Cardiac atrium fibroblast (primary cell): ENCODE results near the gene VIPR1. TPM values are rescaled to one million over a fixed set of nuclear protein-coding genes. Genes with fewer than 3 reads are reported as not detected.

ENCODE experiments used
- total RNA-seq: library from RNA; depleted of rRNA; stranded (reverse); fragments of >200 nt; gene quantifications from 2 replicates; pipeline ENCODE4 v1.2.3, GENCODE V29; 2015

The VIPR1 gene, protein sequence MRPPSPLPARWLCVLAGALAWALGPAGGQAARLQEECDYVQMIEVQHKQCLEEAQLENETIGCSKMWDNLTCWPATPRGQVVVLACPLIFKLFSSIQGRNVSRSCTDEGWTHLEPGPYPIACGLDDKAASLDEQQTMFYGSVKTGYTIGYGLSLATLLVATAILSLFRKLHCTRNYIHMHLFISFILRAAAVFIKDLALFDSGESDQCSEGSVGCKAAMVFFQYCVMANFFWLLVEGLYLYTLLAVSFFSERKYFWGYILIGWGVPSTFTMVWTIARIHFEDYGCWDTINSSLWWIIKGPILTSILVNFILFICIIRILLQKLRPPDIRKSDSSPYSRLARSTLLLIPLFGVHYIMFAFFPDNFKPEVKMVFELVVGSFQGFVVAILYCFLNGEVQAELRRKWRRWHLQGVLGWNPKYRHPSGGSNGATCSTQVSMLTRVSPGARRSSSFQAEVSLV
- total RNA-seq, result 8.5 and 16.8 TPM in 2 replicates

GRCh38 chr3:42502429-42503250 is at the start of gene VIPR1:
Gene VIPR1, plus strand, starts transcription at chr3:42502643. Its CDS starts 93 bp downstream, at chr3:42502736.

GRCh38 chr3:42581709-42582473 is 79.4 kb downstream of the VIPR1 start, which contains the start of gene SEC22C:
Gene SEC22C, minus strand, starts transcription at chr3:42581967. Its CDS starts 12,921 bp downstream, at chr3:42569046.

Other genes with a start within 250 kb of the VIPR1 start
- gene CCK, start 236.5 kb upstream of the VIPR1 start, total RNA-seq, result not detected in 2 replicates
- not detected in 2 replicates for gene LYZL4, start 92.0 kb upstream of the VIPR1 start, total RNA-seq
- 75.6 and 78.7 TPM in 2 replicates for gene SEC22C, start 79.3 kb downstream of the VIPR1 start, total RNA-seq
- gene SS18L2, start 88.2 kb downstream of the VIPR1 start, total RNA-seq, result 14.4 and 24.8 TPM in 2 replicates
- 19.1 and 22.0 TPM in 2 replicates for gene NKTR, start 98.0 kb downstream of the VIPR1 start, total RNA-seq
- gene ZBTB47, start 151.1 kb downstream of the VIPR1 start, total RNA-seq, result 20.2 and 23.5 TPM in 2 replicates
- not detected in 2 replicates for gene KLHL40, start 182.9 kb downstream of the VIPR1 start, total RNA-seq
- not detected in 2 replicates for gene HHATL, start 200.2 kb downstream of the VIPR1 start, total RNA-seq